ENCODE measurements around the gene ZFHX3.

- TF ChIP-seq FOXM1 (IDR thresholded peaks at IDR 0.05; ENCODE audit: borderline replicate concordance) = no peak
- TF ChIP-seq PKNOX1 (IDR thresholded peaks at IDR 0.05) = no peak
- no peak for TF ChIP-seq BHLHE40 (IDR thresholded peaks at IDR 0.05; ENCODE audit: borderline replicate concordance)
- TF ChIP-seq SP1 (IDR thresholded peaks at IDR 0.05) = no peak
- no peak for TF ChIP-seq ELF4 (IDR thresholded peaks at IDR 0.05)
- no peak for TF ChIP-seq NFRKB (IDR thresholded peaks at IDR 0.05)
Observed at GRCh38 chr16:72963533-72964315, 84.2 kb downstream of the ZFHX3 start.
